K562 (cell line): Measurements from ENCODE around the gene CRAT. TPM values are rescaled to one million over a fixed set of nuclear protein-coding genes. Genes with fewer than 3 reads are reported as not detected.
A peak's percentile ranks its signal among the peaks of the same experiment; 100 is the strongest.

Experiments
- ARHGAP35 ChIP-seq: fragments of 450-650 bp; IDR thresholded peaks from 2 replicates; pipeline ENCODE4 v1.6.1; 2018; ENCODE audit not compliant: partially characterized antibody
- CCAR2 ChIP-seq: fragments of 200-400 bp; formaldehyde crosslinking; IDR thresholded peaks from 2 replicates; pipeline ENCODE4 v1.6.1; 2017; ENCODE audit warnings: mild to moderate bottlenecking, low read depth, low read length
- CSDE1 ChIP-seq, 2 experiments: fragments of 450-650 bp; IDR thresholded peaks; 2 replicates each; pipeline ENCODE4 v1.6.1; 2016; ENCODE audit warnings: mild to moderate bottlenecking in 1 of 2
- CXXC5 ChIP-seq: fragments of 250-450 bp; sonication (Bioruptor Pico); IDR thresholded peaks from 2 replicates; pipeline ENCODE4 v1.8.0; 2022; ENCODE audit warnings: inconsistent platforms, mild to moderate bottlenecking, moderate library complexity
- HSF4 ChIP-seq: fragments of 250-450 bp; sonication (Bioruptor Pico); IDR thresholded peaks from 2 replicates; pipeline ENCODE4 v2.1.2; 2022; ENCODE audit warnings: mild to moderate bottlenecking, moderate library complexity, borderline replicate concordance
- MTA3 ChIP-seq: fragments of 450-650 bp; formaldehyde crosslinking; IDR thresholded peaks from 2 replicates; pipeline ENCODE4 v1.6.1; 2017; ENCODE audit warnings: mild to moderate bottlenecking, borderline replicate concordance
- NFE2 ChIP-seq: IDR thresholded peaks from 2 replicates; pipeline ENCODE4 v1.6.1; 2014; ENCODE audit warnings: antibody characterized with exemption, low read depth
- NR2F6 ChIP-seq: fragments of 450-650 bp; formaldehyde crosslinking; IDR thresholded peaks from 2 replicates; pipeline ENCODE4 v1.4.0; 2020; ENCODE audit warnings: mild to moderate bottlenecking
- RBM15 ChIP-seq: fragments of 200-400 bp; formaldehyde crosslinking; IDR thresholded peaks from 2 replicates; pipeline ENCODE4 v1.6.1; 2018; ENCODE audit warnings: mild to moderate bottlenecking, low read length, moderate library complexity; ENCODE audit not compliant: insufficient read depth
- RBM39 ChIP-seq: fragments of 200-400 bp; formaldehyde crosslinking; optimal IDR thresholded peaks from 2 replicates; pipeline ENCODE3; 2018; ENCODE audit warnings: low read depth, low read length
- SMARCA5 ChIP-seq: fragments of 450-650 bp; IDR thresholded peaks from 2 replicates; pipeline ENCODE4 v1.6.1; 2016
- SMARCE1 ChIP-seq: fragments of 450-650 bp; IDR thresholded peaks from 2 replicates; pipeline ENCODE4 v1.7.1; 2016; ENCODE audit warnings: mild to moderate bottlenecking
- SP1 ChIP-seq: sonication (generic); formaldehyde crosslinking; IDR thresholded peaks from 2 replicates; pipeline ENCODE4 v1.8.1; 2022; ENCODE audit warnings: mild to moderate bottlenecking, missing genetic modification reagents
- XRCC3 ChIP-seq: fragments of 450-650 bp; IDR thresholded peaks from 2 replicates; pipeline ENCODE4 v1.6.1; 2017; ENCODE audit warnings: mild to moderate bottlenecking, moderate library complexity
- ZBTB17 ChIP-seq: fragments of 450-650 bp; formaldehyde crosslinking; IDR thresholded peaks from 2 replicates; pipeline ENCODE4 v1.4.0; 2020; ENCODE audit warnings: mild to moderate bottlenecking
- ZKSCAN8 ChIP-seq: fragments of 200-800 bp; sonication (Bioruptor generic); IDR thresholded peaks from 2 replicates; pipeline ENCODE4 v1.6.1; 2016; ENCODE audit warnings: missing genetic modification characterization, missing compliant biosample characterization
- ZNF146 ChIP-seq: IDR thresholded peaks from one replicate; pipeline ENCODE4 v1.6.1; 2018; ENCODE audit warnings: missing compliant biosample characterization; ENCODE audit not compliant: unreplicated experiment
- ZNF3 ChIP-seq: fragments of 250-450 bp; sonication (Bioruptor Pico); IDR thresholded peaks from 2 replicates; pipeline ENCODE4 v1.5.0; 2021; ENCODE audit warnings: mild to moderate bottlenecking, moderate library complexity
- ZNF347 ChIP-seq: fragments of 450-650 bp; formaldehyde crosslinking; IDR thresholded peaks from 2 replicates; pipeline ENCODE4 v1.4.0; 2020; ENCODE audit warnings: low read depth, mild to moderate bottlenecking, moderate library complexity
- ZNF780A ChIP-seq: fragments of 250-450 bp; sonication (Bioruptor Pico); IDR thresholded peaks from 2 replicates; pipeline ENCODE4 v1.5.0; 2021; ENCODE audit warnings: mild to moderate bottlenecking
- polyA plus RNA-seq, 8 experiments: library from polyadenylated mRNA; depleted of rRNA in 4 of 8; stranded (reverse) in 5 of 8; unstranded in 3 of 8; fragments of >200 nt; fragmentation: Nextera tagmentation in 2 of 8; fragmentation: Illumina TruSeq in 1 of 8; extraction: Ambion mirVana in 2 of 8; extraction: Trizol in 1 of 8; gene quantifications; 2 replicates each; pipeline versions ENCODE4 v1.2.1 to v1.2.3, GENCODE V29; 2011 to 2014; ENCODE audit warnings: inconsistent platforms in 1 of 8, missing spikeins in 1 of 8
- total RNA-seq, 7 experiments: library from RNA; depleted of rRNA in 6 of 7; stranded (reverse); fragments of >200 nt in 6 of 7; fragmentation: Illumina TruSeq in 2 of 7; extraction: Trizol in 2 of 7; gene quantifications; 2 replicates each; pipeline versions ENCODE4 v1.2.1 to v1.2.3, GENCODE V29; 2011 to 2021; ENCODE audit warnings: low replicate concordance in 1 of 7
- TF ChIP-seq, protein P1 (sequence below): fragments of 450-650 bp; formaldehyde crosslinking; IDR thresholded peaks from 2 replicates; pipeline ENCODE4 v1.4.0; 2020; ENCODE audit warnings: mild to moderate bottlenecking, moderate library complexity
- TF ChIP-seq, protein P2 (sequence below): fragments of 150-350 bp; conservative IDR thresholded peaks from 2 replicates; pipeline ENCODE4 v1.6.1; 2014; ENCODE audit warnings: low read length
- TF ChIP-seq, protein P3 (sequence below), 2 experiments: fragments of 450-650 bp; conservative IDR thresholded peaks; 2 replicates each; pipeline ENCODE4 v1.6.1; 2017; ENCODE audit warnings: mild to moderate bottlenecking in 2 of 2, moderate library complexity in 2 of 2
- TF ChIP-seq, protein P4 (sequence below): fragments of 450-650 bp; formaldehyde crosslinking; IDR thresholded peaks from 2 replicates; pipeline ENCODE4 v1.4.0; 2020; ENCODE audit warnings: mild to moderate bottlenecking, moderate library complexity

The CRAT gene
- total and polyA plus RNA-seq, 9 of the 15 experiments (the other 6 are each of a cell fraction or from before 2014, with no cell fraction given): 0.20 to 13.8 (median 5.4) TPM

DNA sequence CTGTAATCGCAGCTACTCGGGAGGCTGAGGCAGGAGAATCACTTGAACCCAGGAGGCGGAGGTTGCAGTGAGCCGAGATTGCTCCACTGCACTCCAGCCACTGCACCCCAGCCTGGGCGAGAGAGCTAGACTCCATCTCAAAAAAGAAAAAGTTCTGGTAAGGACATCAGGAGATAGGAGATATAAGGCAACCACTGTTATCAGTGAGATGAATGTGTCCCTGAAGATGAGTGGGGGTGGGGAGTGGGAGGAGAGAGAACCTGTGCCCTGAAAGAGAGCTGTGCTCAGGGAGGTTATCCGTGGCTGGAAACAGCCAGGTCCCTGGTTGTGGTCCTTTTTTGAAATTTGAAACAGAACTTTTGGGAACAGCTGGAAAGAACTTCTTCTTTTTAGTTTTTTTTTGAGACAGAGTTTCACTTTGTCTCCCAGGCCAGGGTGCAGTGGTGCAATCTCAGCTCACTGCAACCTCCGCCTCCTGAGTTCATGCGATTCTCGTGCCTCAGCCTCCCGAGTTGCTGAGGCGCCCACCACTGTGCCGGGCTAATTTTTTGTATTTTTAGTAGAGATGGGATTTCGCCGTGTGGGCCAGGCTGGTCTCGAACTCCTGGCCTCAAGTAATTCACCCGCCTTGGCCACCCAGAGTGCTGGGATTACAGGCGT, 3.2 kb upstream of the CRAT start (continued):
- TF ChIP-seq ZNF146 (CRISPR knock-in tag) (no peak), ZKSCAN8 (CRISPR knock-in tag) (no peak), ZNF347 (CRISPR knock-in tag) (no peak), CXXC5 (no peak), CSDE1 (IDR thresholded peaks at IDR 0.05) (no peak), MTA3 (0 out of 2 replicates have a peak, but pooled peaks have one; percentile 28), ZBTB17 (CRISPR knock-in tag) (no peak), ARHGAP35 (no peak), CCAR2 (no peak), RBM39 (no peak), ZNF3 (CRISPR knock-in tag) (no peak), ZNF780A (CRISPR knock-in tag) (no peak), NFE2 (no peak), XRCC3 (no peak), SP1 (CRISPR knock-in tag) (no peak), HSF4 (CRISPR knock-in tag) (no peak), SMARCE1 (peak; percentile 72), SMARCA5 (no peak), NR2F6 (CRISPR knock-in tag) (no peak), RBM15 (no peak)
- TF ChIP-seq, protein P1, sequence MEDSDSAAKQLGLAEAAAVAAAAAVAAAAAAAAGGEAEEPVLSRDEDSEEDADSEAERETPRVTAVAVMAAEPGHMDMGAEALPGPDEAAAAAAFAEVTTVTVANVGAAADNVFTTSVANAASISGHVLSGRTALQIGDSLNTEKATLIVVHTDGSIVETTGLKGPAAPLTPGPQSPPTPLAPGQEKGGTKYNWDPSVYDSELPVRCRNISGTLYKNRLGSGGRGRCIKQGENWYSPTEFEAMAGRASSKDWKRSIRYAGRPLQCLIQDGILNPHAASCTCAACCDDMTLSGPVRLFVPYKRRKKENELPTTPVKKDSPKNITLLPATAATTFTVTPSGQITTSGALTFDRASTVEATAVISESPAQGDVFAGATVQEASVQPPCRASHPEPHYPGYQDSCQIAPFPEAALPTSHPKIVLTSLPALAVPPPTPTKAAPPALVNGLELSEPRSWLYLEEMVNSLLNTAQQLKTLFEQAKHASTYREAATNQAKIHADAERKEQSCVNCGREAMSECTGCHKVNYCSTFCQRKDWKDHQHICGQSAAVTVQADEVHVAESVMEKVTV (CRISPR knock-in tag): no peak
- TF ChIP-seq, protein P2, sequence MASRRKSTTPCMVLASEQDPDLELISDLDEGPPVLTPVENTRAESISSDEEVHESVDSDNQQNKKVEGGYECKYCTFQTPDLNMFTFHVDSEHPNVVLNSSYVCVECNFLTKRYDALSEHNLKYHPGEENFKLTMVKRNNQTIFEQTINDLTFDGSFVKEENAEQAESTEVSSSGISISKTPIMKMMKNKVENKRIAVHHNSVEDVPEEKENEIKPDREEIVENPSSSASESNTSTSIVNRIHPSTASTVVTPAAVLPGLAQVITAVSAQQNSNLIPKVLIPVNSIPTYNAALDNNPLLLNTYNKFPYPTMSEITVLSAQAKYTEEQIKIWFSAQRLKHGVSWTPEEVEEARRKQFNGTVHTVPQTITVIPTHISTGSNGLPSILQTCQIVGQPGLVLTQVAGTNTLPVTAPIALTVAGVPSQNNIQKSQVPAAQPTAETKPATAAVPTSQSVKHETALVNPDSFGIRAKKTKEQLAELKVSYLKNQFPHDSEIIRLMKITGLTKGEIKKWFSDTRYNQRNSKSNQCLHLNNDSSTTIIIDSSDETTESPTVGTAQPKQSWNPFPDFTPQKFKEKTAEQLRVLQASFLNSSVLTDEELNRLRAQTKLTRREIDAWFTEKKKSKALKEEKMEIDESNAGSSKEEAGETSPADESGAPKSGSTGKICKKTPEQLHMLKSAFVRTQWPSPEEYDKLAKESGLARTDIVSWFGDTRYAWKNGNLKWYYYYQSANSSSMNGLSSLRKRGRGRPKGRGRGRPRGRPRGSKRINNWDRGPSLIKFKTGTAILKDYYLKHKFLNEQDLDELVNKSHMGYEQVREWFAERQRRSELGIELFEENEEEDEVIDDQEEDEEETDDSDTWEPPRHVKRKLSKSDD: no peak
- TF ChIP-seq, protein P3, sequence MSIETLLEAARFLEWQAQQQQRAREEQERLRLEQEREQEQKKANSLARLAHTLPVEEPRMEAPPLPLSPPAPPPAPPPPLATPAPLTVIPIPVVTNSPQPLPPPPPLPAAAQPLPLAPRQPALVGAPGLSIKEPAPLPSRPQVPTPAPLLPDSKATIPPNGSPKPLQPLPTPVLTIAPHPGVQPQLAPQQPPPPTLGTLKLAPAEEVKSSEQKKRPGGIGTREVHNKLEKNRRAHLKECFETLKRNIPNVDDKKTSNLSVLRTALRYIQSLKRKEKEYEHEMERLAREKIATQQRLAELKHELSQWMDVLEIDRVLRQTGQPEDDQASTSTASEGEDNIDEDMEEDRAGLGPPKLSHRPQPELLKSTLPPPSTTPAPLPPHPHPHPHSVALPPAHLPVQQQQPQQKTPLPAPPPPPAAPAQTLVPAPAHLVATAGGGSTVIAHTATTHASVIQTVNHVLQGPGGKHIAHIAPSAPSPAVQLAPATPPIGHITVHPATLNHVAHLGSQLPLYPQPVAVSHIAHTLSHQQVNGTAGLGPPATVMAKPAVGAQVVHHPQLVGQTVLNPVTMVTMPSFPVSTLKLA (conservative IDR thresholded peaks at IDR 0.05): no peak
- TF ChIP-seq, protein P4, sequence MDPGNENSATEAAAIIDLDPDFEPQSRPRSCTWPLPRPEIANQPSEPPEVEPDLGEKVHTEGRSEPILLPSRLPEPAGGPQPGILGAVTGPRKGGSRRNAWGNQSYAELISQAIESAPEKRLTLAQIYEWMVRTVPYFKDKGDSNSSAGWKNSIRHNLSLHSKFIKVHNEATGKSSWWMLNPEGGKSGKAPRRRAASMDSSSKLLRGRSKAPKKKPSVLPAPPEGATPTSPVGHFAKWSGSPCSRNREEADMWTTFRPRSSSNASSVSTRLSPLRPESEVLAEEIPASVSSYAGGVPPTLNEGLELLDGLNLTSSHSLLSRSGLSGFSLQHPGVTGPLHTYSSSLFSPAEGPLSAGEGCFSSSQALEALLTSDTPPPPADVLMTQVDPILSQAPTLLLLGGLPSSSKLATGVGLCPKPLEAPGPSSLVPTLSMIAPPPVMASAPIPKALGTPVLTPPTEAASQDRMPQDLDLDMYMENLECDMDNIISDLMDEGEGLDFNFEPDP (CRISPR knock-in tag): no peak
